HepG2 (cell line): ENCODE data around the gene SPINT4. TPM values are rescaled to one million over a fixed set of nuclear protein-coding genes. Genes with fewer than 3 reads are reported as not detected.
A peak's percentile ranks its signal among the peaks of the same experiment; 100 is the strongest.

ENCODE experiments used
- AGO2 ChIP-seq: fragments of 200-400 bp; formaldehyde crosslinking; optimal IDR thresholded peaks from 2 replicates; pipeline ENCODE3; 2017; ENCODE audit warnings: mild to moderate bottlenecking, low read depth, low read length, moderate library complexity
- CBFB ChIP-seq: sonication (generic); formaldehyde crosslinking; IDR thresholded peaks from 2 replicates; pipeline ENCODE4 v1.4.0; 2020; ENCODE audit warnings: missing genetic modification reagents
- CEBPG ChIP-seq: IDR thresholded peaks from 2 replicates; pipeline ENCODE4 v1.6.1; 2016
- GTF2F1 ChIP-seq: fragments of 150-350 bp; IDR thresholded peaks from 2 replicates; pipeline ENCODE4 v1.6.1; 2014; ENCODE audit warnings: low read length
- HCFC1 ChIP-seq: fragments of 150-350 bp; IDR thresholded peaks from 2 replicates; pipeline ENCODE4 v1.6.1; 2014; ENCODE audit warnings: low read depth, low read length
- HDAC6 ChIP-seq: fragments of 200-600 bp; sonication (generic); IDR thresholded peaks from 2 replicates; pipeline ENCODE4 v1.7.0; 2017; ENCODE audit warnings: mild to moderate bottlenecking, antibody characterized with exemption, low read length, low read depth
- MLLT10 ChIP-seq: sonication (generic); formaldehyde crosslinking; IDR thresholded peaks from 2 replicates; pipeline ENCODE4 v1.4.0; 2020; ENCODE audit warnings: missing genetic modification reagents
- MXD4 ChIP-seq: IDR thresholded peaks from 2 replicates; pipeline ENCODE4 v1.6.1; 2016; ENCODE audit warnings: mild to moderate bottlenecking, missing biosample characterization, missing genetic modification reagents
- NFKBIZ ChIP-seq: IDR thresholded peaks from 2 replicates; pipeline ENCODE4 v1.6.1; 2018; ENCODE audit warnings: missing genetic modification reagents, missing compliant biosample characterization
- PHF5A ChIP-seq: IDR thresholded peaks from one replicate; pipeline ENCODE4 v1.6.1; 2018; ENCODE audit warnings: low read depth, missing genetic modification reagents; ENCODE audit not compliant: unreplicated experiment
- PHF8 ChIP-seq: sonication (generic); formaldehyde crosslinking; IDR thresholded peaks from 2 replicates; pipeline ENCODE4 v1.5.0; 2020; ENCODE audit warnings: missing genetic modification reagents
- PLRG1 ChIP-seq: fragments of 450-650 bp; conservative IDR thresholded peaks from 2 replicates; pipeline ENCODE4 v1.6.1; 2016
- TBL1XR1 ChIP-seq: fragments of 150-350 bp; IDR thresholded peaks from 2 replicates; pipeline ENCODE4 v1.6.1; 2014; ENCODE audit warnings: borderline replicate concordance, low read length; ENCODE audit not compliant: partially characterized antibody
- USF2 ChIP-seq, 2 experiments: sonication (generic) in 1 of 2; formaldehyde crosslinking in 1 of 2; IDR thresholded peaks; 2 replicates each; pipeline versions ENCODE4 v1.5.1 to v1.6.1; 2011 to 2020; ENCODE audit warnings: borderline replicate concordance in 1 of 2, low read depth in 1 of 2, low read length in 1 of 2, mild to moderate bottlenecking in 1 of 2, missing genetic modification reagents in 1 of 2, moderate library complexity in 1 of 2
- ZBTB26 ChIP-seq: IDR thresholded peaks from 2 replicates; pipeline ENCODE4 v1.6.1; 2016; ENCODE audit warnings: missing compliant biosample characterization, missing genetic modification reagents, borderline replicate concordance
- ZBTB38 ChIP-seq: sonication (generic); formaldehyde crosslinking; IDR thresholded peaks from 2 replicates; pipeline ENCODE4 v1.5.1; 2020; ENCODE audit warnings: mild to moderate bottlenecking, missing genetic modification reagents
- ZFP82 ChIP-seq: sonication (generic); formaldehyde crosslinking; IDR thresholded peaks from 2 replicates; pipeline ENCODE4 v1.5.1; 2020; ENCODE audit warnings: mild to moderate bottlenecking, missing genetic modification reagents, borderline replicate concordance
- ZNF224 ChIP-seq: sonication (generic); formaldehyde crosslinking; IDR thresholded peaks from 2 replicates; pipeline ENCODE4 v1.5.0; 2020; ENCODE audit warnings: mild to moderate bottlenecking, missing genetic modification reagents
- ZNF33B ChIP-seq: sonication (generic); formaldehyde crosslinking; IDR thresholded peaks from 2 replicates; pipeline ENCODE4 v1.5.1; 2020; ENCODE audit warnings: mild to moderate bottlenecking, missing genetic modification reagents
- ZNF510 ChIP-seq: sonication (generic); formaldehyde crosslinking; IDR thresholded peaks from 2 replicates; pipeline ENCODE4 v1.4.0; 2020; ENCODE audit warnings: low read depth, mild to moderate bottlenecking, missing genetic modification reagents
- ZNF605 ChIP-seq: sonication (generic); formaldehyde crosslinking; IDR thresholded peaks from 2 replicates; pipeline ENCODE4 v1.8.0; 2022; ENCODE audit warnings: mild to moderate bottlenecking, missing genetic modification reagents
- ZNF816 ChIP-seq: sonication (generic); formaldehyde crosslinking; IDR thresholded peaks from 2 replicates; pipeline ENCODE4 v1.8.0; 2022; ENCODE audit warnings: missing genetic modification reagents, mild to moderate bottlenecking, borderline replicate concordance
- ZNF879 ChIP-seq: sonication (generic); formaldehyde crosslinking; IDR thresholded peaks from 2 replicates; pipeline ENCODE4 v1.8.1; 2023; ENCODE audit warnings: missing genetic modification reagents
- polyA plus RNA-seq, 8 experiments: library from polyadenylated mRNA; depleted of rRNA in 3 of 8; stranded (reverse) in 7 of 8; unstranded in 1 of 8; fragments of >200 nt; fragmentation: Illumina TruSeq in 4 of 8; extraction: Trizol in 4 of 8; gene quantifications; 2 replicates each; pipeline versions ENCODE4 v1.2.1 to v1.2.3, GENCODE V29; 2011 to 2016; ENCODE audit warnings: low read depth in 4 of 8, missing spikeins in 1 of 8, mixed read lengths in 1 of 8; ENCODE audit not compliant: insufficient read depth in 1 of 8
- total RNA-seq, 5 experiments: library from RNA; depleted of rRNA; stranded (reverse); fragments of >200 nt; fragmentation: Illumina TruSeq; extraction: Trizol; gene quantifications; 2 replicates each; pipeline ENCODE4 v1.2.3, GENCODE V29; 2016; ENCODE audit warnings: low read depth in 1 of 5
- TF ChIP-seq, protein P1 (sequence below): sonication (generic); formaldehyde crosslinking; conservative IDR thresholded peaks from 2 replicates; pipeline ENCODE4 v1.4.0; 2020; ENCODE audit warnings: mild to moderate bottlenecking, missing genetic modification reagents, moderate library complexity
- TF ChIP-seq, protein P2 (sequence below): sonication (generic); formaldehyde crosslinking; IDR thresholded peaks from 2 replicates; pipeline ENCODE4 v1.8.1; 2023; ENCODE audit warnings: mild to moderate bottlenecking, moderate library complexity, missing genetic modification reagents

The SPINT4 gene
- total and polyA plus RNA-seq, 2 of the 13 experiments (the other 11 are each of a cell fraction or from before 2014, with no cell fraction given): not detected

DNA sequence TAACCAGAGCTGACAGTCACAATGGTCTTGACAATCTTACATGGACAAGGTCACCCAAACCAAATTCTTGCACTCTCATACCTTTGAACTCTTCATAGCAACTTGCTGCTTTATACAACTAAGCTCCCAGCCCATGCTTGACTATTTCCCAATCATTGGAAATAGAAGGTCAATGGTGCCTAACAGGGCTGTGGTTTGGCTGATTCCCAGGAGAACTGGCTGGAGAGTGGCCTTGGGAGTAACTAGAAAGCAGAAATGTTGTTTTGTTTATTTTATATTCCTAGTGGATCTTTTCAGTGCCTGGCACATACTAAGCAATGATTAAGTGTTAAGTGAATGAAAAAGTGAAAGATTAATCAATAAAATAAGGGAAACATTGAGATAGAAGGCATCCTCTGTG, 3.0 kb downstream of the SPINT4 start (continued):
- TF ChIP-seq USF2 (IDR thresholded peaks at IDR 0.05; ENCODE audit: low read depth, low read length): no peak
- TF ChIP-seq USF2 (CRISPR knock-in tag; IDR thresholded peaks at IDR 0.05; ENCODE audit: borderline replicate concordance): no peak
- TF ChIP-seq HDAC6: no peak
- peak; percentile 91 for TF ChIP-seq CEBPG
- TF ChIP-seq PHF8 (CRISPR knock-in tag): peak; percentile 38; the same call in 1 of the 2 replicates
- no peak for TF ChIP-seq MLLT10 (CRISPR knock-in tag)
- TF ChIP-seq MXD4: no peak
- no peak for TF ChIP-seq ZNF816 (CRISPR knock-in tag)
- TF ChIP-seq AGO2: no peak
- TF ChIP-seq NFKBIZ (CRISPR knock-in tag): peak; percentile 75; the same call in 1 of the 2 replicates
- TF ChIP-seq ZNF510: no peak
- TF ChIP-seq TBL1XR1: peak; percentile 98
- TF ChIP-seq PLRG1: no peak
- TF ChIP-seq CBFB (CRISPR knock-in tag): peak; percentile 98
- no peak for TF ChIP-seq ZNF605 (CRISPR knock-in tag)
- TF ChIP-seq ZNF33B: no peak
- no peak for TF ChIP-seq HCFC1
- TF ChIP-seq GTF2F1: no peak
- TF ChIP-seq ZBTB38: no peak
- TF ChIP-seq, protein P1, sequence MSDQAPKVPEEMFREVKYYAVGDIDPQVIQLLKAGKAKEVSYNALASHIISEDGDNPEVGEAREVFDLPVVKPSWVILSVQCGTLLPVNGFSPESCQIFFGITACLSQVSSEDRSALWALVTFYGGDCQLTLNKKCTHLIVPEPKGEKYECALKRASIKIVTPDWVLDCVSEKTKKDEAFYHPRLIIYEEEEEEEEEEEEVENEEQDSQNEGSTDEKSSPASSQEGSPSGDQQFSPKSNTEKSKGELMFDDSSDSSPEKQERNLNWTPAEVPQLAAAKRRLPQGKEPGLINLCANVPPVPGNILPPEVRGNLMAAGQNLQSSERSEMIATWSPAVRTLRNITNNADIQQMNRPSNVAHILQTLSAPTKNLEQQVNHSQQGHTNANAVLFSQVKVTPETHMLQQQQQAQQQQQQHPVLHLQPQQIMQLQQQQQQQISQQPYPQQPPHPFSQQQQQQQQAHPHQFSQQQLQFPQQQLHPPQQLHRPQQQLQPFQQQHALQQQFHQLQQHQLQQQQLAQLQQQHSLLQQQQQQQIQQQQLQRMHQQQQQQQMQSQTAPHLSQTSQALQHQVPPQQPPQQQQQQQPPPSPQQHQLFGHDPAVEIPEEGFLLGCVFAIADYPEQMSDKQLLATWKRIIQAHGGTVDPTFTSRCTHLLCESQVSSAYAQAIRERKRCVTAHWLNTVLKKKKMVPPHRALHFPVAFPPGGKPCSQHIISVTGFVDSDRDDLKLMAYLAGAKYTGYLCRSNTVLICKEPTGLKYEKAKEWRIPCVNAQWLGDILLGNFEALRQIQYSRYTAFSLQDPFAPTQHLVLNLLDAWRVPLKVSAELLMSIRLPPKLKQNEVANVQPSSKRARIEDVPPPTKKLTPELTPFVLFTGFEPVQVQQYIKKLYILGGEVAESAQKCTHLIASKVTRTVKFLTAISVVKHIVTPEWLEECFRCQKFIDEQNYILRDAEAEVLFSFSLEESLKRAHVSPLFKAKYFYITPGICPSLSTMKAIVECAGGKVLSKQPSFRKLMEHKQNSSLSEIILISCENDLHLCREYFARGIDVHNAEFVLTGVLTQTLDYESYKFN: peak; percentile 65
- TF ChIP-seq, protein P2, sequence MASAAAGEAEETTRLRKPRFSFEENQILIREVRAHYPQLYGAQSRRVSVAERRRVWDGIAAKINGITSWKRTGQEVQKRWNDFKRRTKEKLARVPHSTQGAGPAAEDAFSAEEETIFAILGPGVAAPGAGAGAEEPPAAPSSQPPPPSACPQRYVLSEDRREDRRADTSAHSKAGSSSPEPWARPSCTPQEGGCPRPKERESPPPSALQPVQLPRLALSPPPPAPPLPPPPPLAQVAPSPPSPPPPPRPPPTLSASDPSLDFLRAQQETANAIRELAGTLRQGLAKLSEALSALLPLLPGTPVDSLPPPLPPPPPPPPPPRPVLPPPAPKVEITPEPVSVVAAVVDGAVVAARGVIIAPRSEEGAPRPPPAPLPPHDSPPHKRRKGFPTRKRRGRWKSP: no peak
- no peak for TF ChIP-seq ZFP82 (CRISPR knock-in tag)
- TF ChIP-seq PHF5A: no peak
- TF ChIP-seq ZNF224: no peak
- TF ChIP-seq ZBTB26 (CRISPR knock-in tag): no peak
- TF ChIP-seq ZNF879: no peak
